MM.1S (cell line): ENCODE results near the gene LSM14B.

ENCODE experiments used
- EZH2 ChIP-seq: fragments of 300-600 bp; sonication (generic); optimal IDR thresholded peaks from 2 replicates; pipeline ENCODE3; 2017; ENCODE audit warnings: low read depth, mild to moderate bottlenecking, antibody characterized with exemption, low read length, mixed read lengths
- EZH2phosphoT487 ChIP-seq: fragments of 300-600 bp; sonication (generic); IDR thresholded peaks from 2 replicates; pipeline ENCODE4 v1.6.1; 2018; ENCODE audit warnings: antibody characterized with exemption, low read length
- TF ChIP-seq, protein P1 (sequence below): fragments of 300-600 bp; sonication (generic); IDR thresholded peaks from 2 replicates; pipeline ENCODE4 v1.5.1; 2016; ENCODE audit warnings: antibody characterized with exemption, low read length, mixed read lengths

DNA sequence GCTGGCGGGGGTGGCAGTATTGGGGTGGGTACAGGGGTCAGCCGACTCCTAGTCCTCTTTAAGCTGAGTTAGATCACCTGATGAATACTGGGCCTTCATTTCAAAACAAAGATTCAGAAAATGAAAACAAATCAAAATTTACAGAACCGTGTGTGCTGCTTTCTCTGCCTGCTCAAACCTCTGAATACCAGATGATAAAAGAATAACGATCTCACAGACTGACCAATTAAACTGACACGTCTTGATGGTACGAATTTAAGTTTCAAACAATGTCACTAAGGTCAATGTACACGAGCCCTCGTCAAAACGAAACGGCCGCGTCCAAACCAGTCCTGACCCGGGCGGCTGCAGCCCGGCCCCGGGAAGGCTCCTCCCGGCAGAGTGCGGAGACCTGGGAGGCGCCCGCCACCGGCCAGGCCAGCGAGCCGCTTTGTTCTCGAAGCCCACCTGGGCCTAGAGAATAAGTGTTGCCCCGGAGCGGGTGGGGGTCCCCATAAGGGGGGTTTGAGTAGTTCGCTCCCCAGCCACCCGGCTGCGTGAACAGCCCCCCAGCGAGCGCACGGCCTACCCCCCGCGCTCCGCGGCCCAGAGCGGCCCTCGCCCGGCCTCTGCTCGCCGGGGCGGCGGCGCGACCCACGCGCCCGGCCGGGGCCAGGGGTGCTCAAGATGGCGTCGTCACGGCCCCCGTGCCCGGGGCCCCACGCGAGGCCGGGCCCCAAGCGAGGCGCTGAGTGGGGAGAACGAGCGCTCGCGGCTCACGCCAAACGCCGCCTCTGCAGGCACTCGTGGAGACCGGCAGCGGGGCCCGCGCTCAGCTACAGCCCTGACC is 20.2 kb downstream of the LSM14B start:
- TF ChIP-seq, protein P1, sequence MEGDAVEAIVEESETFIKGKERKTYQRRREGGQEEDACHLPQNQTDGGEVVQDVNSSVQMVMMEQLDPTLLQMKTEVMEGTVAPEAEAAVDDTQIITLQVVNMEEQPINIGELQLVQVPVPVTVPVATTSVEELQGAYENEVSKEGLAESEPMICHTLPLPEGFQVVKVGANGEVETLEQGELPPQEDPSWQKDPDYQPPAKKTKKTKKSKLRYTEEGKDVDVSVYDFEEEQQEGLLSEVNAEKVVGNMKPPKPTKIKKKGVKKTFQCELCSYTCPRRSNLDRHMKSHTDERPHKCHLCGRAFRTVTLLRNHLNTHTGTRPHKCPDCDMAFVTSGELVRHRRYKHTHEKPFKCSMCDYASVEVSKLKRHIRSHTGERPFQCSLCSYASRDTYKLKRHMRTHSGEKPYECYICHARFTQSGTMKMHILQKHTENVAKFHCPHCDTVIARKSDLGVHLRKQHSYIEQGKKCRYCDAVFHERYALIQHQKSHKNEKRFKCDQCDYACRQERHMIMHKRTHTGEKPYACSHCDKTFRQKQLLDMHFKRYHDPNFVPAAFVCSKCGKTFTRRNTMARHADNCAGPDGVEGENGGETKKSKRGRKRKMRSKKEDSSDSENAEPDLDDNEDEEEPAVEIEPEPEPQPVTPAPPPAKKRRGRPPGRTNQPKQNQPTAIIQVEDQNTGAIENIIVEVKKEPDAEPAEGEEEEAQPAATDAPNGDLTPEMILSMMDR = no peak
- TF ChIP-seq EZH2phosphoT487 = no peak
- no peak for TF ChIP-seq EZH2
